Hematopoietic multipotent progenitor cell treated with erythropoietin and hydrocortisone succinate and interleukin-3 and kit ligand, for 6 days (in vitro differentiated cells): Measurements from ENCODE around the gene TRIM49C.
"Not testable (repeated sequence)": the region's sequence is repeated elsewhere in the genome, so short reads cannot be mapped to it uniquely, and the experiment has no call there.

Experiments used
- DNase-seq: peaks from one replicate; pipeline ENCODE4 v3.0.0-alpha.2; 2015

Gene TRIM49C, protein sequence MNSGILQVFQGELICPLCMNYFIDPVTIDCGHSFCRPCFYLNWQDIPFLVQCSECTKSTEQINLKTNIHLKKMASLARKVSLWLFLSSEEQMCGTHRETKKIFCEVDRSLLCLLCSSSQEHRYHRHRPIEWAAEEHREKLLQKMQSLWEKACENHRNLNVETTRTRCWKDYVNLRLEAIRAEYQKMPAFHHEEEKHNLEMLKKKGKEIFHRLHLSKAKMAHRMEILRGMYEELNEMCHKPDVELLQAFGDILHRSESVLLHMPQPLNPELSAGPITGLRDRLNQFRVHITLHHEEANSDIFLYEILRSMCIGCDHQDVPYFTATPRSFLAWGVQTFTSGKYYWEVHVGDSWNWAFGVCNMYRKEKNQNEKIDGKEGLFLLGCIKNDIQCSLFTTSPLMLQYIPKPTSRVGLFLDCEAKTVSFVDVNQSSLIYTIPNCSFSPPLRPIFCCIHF

DNA sequence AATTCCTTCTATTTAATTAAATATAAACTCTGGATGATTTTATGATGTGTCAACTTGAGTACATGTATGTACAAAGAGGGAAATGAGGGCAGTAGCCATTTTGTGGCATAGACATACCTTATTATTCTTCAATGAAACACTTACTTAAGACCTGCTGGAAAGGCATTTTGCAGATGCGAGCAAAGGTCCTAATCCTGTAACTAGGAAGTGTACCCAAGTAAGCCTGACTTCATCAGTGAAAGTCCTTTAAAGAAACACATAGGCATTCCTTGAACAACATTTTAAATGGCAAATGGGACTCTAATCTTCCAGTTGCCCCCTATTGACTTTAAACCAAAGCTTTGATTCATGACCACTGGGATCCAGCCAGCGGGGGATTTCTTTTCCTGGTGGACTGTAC lies at the start of gene TRIM49C:
Gene TRIM49C, plus strand, starts transcription at position 301 of the 400 bp plus-strand sequence. CDS start 4,106 bp downstream, outside the sequence.
- not testable (repeated sequence) for DNase-seq

GRCh38 chr11:90024184-90024583 lies 6.7 kb upstream of the TRIM49C start:
- DNase-seq, result not testable (repeated sequence)

DNA sequence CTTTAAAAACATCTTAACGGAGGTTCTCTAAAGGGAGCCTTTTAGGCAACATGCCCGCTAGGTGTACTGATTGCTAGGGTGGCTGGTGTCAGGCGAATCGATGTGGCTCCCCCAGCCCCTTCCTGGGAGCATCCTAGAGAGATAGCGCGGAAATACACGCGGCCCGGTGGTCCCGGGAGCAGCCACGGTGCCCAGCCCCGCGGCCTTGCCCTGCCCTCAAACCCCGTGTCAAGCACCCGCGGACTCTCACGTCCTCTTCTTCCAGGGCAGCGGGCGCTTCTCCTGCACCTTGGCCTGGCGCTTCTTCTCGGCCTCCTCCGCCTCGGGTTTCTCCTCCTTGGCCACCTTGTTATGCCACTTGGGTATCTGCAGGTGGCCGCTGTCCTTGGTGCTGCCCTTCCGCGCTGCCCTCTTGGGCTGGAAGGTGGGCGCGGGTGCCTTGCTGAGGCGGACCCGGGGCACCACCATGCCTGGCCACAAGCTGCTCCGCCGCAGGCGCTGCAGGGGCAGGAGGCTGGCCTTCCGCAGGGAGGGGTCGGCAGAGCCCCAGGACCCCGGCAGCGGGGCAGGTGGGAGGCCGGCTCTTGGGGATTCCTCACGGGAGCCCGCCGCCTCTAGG lies 20.8 kb downstream of the TRIM49C start:
- DNase-seq, result not testable (repeated sequence)

- not testable (repeated sequence) for DNase-seq
Measured at GRCh38 chr11:90052311-90052710, 21.4 kb downstream of the TRIM49C start.

DNA sequence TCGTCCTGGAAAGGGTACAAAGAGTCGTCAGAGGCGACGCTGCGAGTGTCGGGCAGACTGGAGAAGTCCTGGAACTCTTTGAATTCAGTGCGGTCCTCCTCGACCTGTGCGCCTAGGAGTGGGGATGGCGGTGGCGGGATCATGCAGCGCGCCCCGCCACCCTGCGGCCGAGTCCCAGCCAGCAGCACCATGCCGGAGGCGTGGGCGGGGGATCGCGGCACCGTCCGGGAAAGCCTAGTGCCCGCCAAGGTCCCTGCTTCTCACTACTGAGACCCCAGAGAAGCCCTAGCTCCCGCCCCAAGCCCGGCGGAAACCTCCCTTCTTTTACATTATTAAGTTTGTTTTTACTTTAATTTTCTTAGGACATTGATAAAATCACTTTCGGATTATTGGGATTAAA lies 22.6 kb downstream of the TRIM49C start:
- DNase-seq, result not testable (repeated sequence)

DNA sequence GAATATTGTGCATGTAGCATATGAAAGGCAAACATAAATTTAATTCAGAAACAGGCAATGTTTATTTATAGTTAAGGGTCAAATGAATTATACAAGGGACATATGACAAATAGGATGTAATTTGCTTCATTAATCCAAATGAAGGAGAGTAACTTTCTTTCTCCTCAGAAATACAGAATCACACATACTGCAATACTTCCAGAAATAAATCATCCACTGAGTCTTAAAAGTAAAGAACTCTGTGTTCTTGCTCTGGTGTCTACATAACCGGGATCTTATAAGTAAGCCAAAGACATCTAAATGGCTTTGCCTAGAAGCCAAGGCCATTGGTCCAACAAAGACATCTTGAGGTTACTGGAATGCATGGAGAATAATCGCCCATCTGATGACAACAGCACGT lies 54.7 kb downstream of the TRIM49C start, which contains the start of gene UBTFL1:
Gene UBTFL1, plus strand, starts transcription at position 301 of the 400 bp plus-strand sequence. Its CDS starts 0 bp downstream, at position 301.
- DNase-seq, result not testable (repeated sequence)

DNA sequence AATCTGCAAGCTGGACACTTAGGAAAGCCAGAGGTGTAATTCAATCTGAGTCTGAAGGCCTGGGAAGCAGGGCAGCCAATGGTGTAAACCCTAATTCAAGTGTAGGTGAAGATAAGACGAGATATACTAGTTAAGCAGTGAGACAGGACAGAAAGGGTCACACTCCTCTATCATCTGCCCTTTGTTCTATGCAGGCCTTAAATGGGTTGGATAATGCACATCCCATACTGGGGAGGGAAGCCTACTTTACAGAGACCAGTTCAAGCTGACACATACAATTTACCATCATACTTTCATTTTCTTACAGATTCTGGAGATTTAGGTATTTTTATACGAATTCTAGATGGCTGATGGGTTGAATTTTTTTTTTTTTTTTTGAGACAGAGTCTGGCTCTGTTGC lies 57.8 kb downstream of the TRIM49C start:
- not testable (repeated sequence) for DNase-seq
